Lung (tissue), 16 donors: ENCODE measurements around the gene SCARB1. TPM values are rescaled to one million over a fixed set of nuclear protein-coding genes. Genes with fewer than 3 reads are reported as not detected.
A peak's percentile ranks its signal among the peaks of the same experiment; 100 is the strongest.
"Not testable (repeated sequence)": the region's sequence is repeated elsewhere in the genome, so short reads cannot be mapped to it uniquely, and the experiment has no call there.

Experiments used
- ATAC-seq: fragments of 200-7000 bp; cut with Tn5 transposase; one replicate; pipeline ENCODE4 v1.9.1; 2020; ENCODE audit warnings: moderate number of reproducible peaks; ENCODE audit not compliant: insufficient read depth, low FRiP score
- DNase-seq, 3 donors: peaks; one replicate each; pipeline ENCODE4 v3.0.0-alpha.2; 2013 to 2017
- H3K27ac ChIP-seq, 2 donors: one replicate each; pipeline ENCODE4 v1.5.1; 2013; ENCODE audit warnings: mild to moderate bottlenecking in 2 of 2, moderate library complexity in 2 of 2, control low read depth in 1 of 2, inconsistent platforms in 1 of 2, low read depth in 1 of 2, low read length in 1 of 2
- H3K27me3 ChIP-seq, 3 donors: one replicate each; pipeline ENCODE4 v1.5.1; 2013; ENCODE audit warnings: low read length in 2 of 3; ENCODE audit not compliant: control insufficient read depth in 3 of 3, insufficient read depth in 3 of 3
- H3K36me3 ChIP-seq, 4 donors: one replicate each; pipeline ENCODE4 v1.5.1; 2013; ENCODE audit warnings: low read length in 4 of 4, mild to moderate bottlenecking in 1 of 4, moderate library complexity in 1 of 4; ENCODE audit not compliant: control insufficient read depth in 4 of 4, insufficient read depth in 4 of 4
- H3K4me1 ChIP-seq, 5 donors: one replicate each; pipeline ENCODE4 v1.5.1; 2013; ENCODE audit warnings: low read length in 5 of 5, mild to moderate bottlenecking in 2 of 5, moderate library complexity in 1 of 5; ENCODE audit not compliant: control insufficient read depth in 5 of 5, insufficient read depth in 5 of 5
- H3K4me3 ChIP-seq: one replicate; pipeline ENCODE4 v1.5.1; 2013; ENCODE audit warnings: mild to moderate bottlenecking, control low read depth, moderate library complexity
- H3K9ac ChIP-seq, 2 donors: one replicate each; pipeline ENCODE4 v1.5.1; 2013; ENCODE audit warnings: low read length in 2 of 2, control low read depth in 1 of 2; ENCODE audit not compliant: insufficient read depth in 1 of 2
- H3K9me3 ChIP-seq, 4 donors: one replicate each; pipeline ENCODE4 v1.5.1; 2013; ENCODE audit warnings: low read length in 3 of 4, mild to moderate bottlenecking in 1 of 4, moderate library complexity in 1 of 4; ENCODE audit not compliant: control insufficient read depth in 4 of 4, insufficient read depth in 3 of 4
- CTCF ChIP-seq: IDR thresholded peaks from 2 replicates; pipeline ENCODE4 v1.5.1; 2012; ENCODE audit warnings: mild to moderate bottlenecking; ENCODE audit errors: control extremely low read depth, extremely low read depth
- WGBS, 2 donors: extraction: QIAGEN DNeasy Blood & Tissue Kit; methylation state at CpG; one replicate each; pipeline ENCODE4 v1.1.7; 2013; 5-methylcytosine and 5-hydroxymethylcytosine counted together
- long read RNA-seq, 5 donors: transcript quantifications; one replicate each; lab custom pipeline, GENCODE V29; 2026
- polyA plus RNA-seq, 2 donors: library from polyadenylated mRNA; stranded (reverse); fragments of 200-250 nt; gene quantifications; one replicate each; pipeline ENCODE4 v1.2.1, GENCODE V29; 2013
- total RNA-seq, 2 donors: library from RNA; depleted of rRNA in 1 of 2; stranded (reverse); fragments of >200 nt in 1 of 2; gene quantifications; one replicate each; pipeline ENCODE4 v1.2.1, GENCODE V29; 2014 to 2021
- donor health status: control.
- donor health status: control.
- donor health status: Bipolar disorder and iron deficiency.
- donor health status: healthy.
- donor health status: DM: yes; HTN: yes; CAD: no.

The SCARB1 gene, protein sequence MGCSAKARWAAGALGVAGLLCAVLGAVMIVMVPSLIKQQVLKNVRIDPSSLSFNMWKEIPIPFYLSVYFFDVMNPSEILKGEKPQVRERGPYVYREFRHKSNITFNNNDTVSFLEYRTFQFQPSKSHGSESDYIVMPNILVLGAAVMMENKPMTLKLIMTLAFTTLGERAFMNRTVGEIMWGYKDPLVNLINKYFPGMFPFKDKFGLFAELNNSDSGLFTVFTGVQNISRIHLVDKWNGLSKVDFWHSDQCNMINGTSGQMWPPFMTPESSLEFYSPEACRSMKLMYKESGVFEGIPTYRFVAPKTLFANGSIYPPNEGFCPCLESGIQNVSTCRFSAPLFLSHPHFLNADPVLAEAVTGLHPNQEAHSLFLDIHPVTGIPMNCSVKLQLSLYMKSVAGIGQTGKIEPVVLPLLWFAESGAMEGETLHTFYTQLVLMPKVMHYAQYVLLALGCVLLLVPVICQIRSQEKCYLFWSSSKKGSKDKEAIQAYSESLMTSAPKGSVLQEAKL
- total RNA-seq (10 to 100 TPM; 28.0 to 31.3 TPM), polyA plus RNA-seq (10 to 100 TPM; 11.9 to 29.7 TPM)
- long read RNA-seq, donor 1, transcript SCARB1-201 (13 exons, 2,611 nt) = major isoform, 7 of 16 reads
- long read RNA-seq, donor 1, partial matches to known transcripts = 6 of 16 reads
- long read RNA-seq, donor 1, other reads (novel, unspliced or antisense) = 0 of 16 reads
- long read RNA-seq, donor 2, partial matches to known transcripts = 0 of 3 reads
- long read RNA-seq, donor 2, other reads (novel, unspliced or antisense) = 0 of 3 reads
- long read RNA-seq, donor 3, partial matches to known transcripts = 0 of 1 reads
- long read RNA-seq, donor 3, other reads (novel, unspliced or antisense) = 0 of 1 reads
- long read RNA-seq, donor 4, partial matches to known transcripts = 0 of 3 reads
- long read RNA-seq, donor 4, other reads (novel, unspliced or antisense) = 0 of 3 reads
- long read RNA-seq, donor 5, partial matches to known transcripts = 14 of 21 reads
- long read RNA-seq, donor 5, other reads (novel, unspliced or antisense) = 0 of 21 reads

GRCh38 chr12:124863416-124864325 is at the start of gene SCARB1:
SCARB1 (minus strand) TSS chr12:124863864; CDS start chr12:124863720, 144 bp downstream.
- peak; percentile 97 for ATAC-seq
- peak within 1 kb of the TSS; percentile 37 to 49 for H3K9ac ChIP-seq
- H3K9me3 ChIP-seq = no peaks in the 10 kb centered on the region
- peak; percentile 83 to 94 (median 91) for DNase-seq
- 0% methylated on average over 63 to 89 of the region's 89 CpGs for WGBS, 2 donors
- H3K27ac ChIP-seq = peak within 1 kb of the TSS in 1 of 2 donors; percentile 74
- peak within 1 kb of the TSS; percentile 77 for H3K4me3 ChIP-seq
- no peak for TF ChIP-seq CTCF
- H3K36me3 ChIP-seq = no peaks in the 10 kb centered on the region
- H3K27me3 ChIP-seq = no peaks in the 10 kb centered on the region
- peaks cover 0 to 19% (median 5%) of the 10 kb centered on the region in 5 donors for H3K4me1 ChIP-seq

GRCh38 chr12:124912529-124913287 is 49.0 kb upstream of the SCARB1 start:
- not testable (repeated sequence) for H3K27me3 ChIP-seq, H3K9me3 ChIP-seq, DNase-seq, H3K27ac ChIP-seq, H3K9ac ChIP-seq, ATAC-seq
- H3K4me3 ChIP-seq = peak overlapping the region; percentile 45
- H3K4me1 ChIP-seq = peaks cover 7 to 38% (median 19%) of the 10 kb centered on the region in 5 donors
- peaks cover 12 to 26% (median 17%) of the 10 kb centered on the region in 4 donors for H3K36me3 ChIP-seq
- 54 to 73% methylated on average over 19 of the region's 21 CpGs for WGBS, 2 donors

DNA sequence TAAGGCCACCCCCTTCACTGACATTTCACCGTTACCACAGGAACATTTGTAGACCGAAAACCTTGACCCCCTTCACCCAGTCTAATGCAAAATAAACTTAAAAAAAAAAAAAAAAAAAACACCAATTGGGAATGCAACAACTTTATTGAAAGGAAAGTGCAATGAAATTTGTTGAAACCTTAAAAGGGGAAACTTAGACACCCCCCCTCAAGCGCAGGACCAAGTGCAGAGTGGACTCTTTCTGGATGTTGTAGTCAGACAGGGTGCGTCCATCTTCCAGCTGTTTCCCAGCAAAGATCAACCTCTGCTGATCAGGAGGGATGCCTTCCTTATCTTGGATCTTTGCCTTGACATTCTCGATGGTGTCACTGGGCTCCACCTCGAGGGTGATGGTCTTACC is 47.9 kb upstream of the SCARB1 start:
- H3K27me3 ChIP-seq, H3K9ac ChIP-seq, ATAC-seq, H3K9me3 ChIP-seq, DNase-seq: not testable (repeated sequence)
- Histone ChIP-seq H3K27ac (peak overlapping the region in 1 of 2 donors; percentile 70), H3K4me1 (peaks cover 8 to 29% (median 15%) of the 10 kb centered on the region in 5 donors), H3K4me3 (peak overlapping the region; percentile 35), H3K36me3 (peaks cover 12 to 26% (median 17%) of the 10 kb centered on the region in 4 donors)
- WGBS, 2 donors = 56 to 78% methylated on average over 6 of the region's 6 CpGs
